ENCODE data around the gene RPTOR.
A peak's percentile ranks its signal among the peaks of the same experiment; 100 is the strongest.

The RPTOR gene

GRCh38 chr17:80591788-80592187 is 47.1 kb downstream of the RPTOR start:
- DNase-seq = no peak

DNA sequence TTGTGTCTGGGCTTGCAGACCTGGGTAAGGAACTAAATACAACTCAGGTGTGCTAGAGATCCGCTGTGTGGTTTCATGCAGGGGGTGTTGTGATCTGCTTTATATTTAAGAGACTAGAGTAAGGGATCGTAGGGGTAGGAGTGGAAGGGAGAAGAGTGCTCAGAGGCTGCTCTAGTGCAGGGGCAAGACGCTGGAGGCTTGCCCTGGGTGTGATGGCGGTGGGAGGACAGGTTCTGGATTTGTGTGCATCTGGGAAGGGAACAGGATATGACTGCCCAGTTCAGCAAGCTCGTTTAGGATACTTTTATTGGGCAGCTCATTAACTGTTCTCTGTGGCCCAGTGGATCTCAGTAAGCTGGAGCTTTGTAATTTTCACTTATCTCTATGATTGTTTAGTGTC is 47.6 kb downstream of the RPTOR start:
- no peak for DNase-seq

DNA sequence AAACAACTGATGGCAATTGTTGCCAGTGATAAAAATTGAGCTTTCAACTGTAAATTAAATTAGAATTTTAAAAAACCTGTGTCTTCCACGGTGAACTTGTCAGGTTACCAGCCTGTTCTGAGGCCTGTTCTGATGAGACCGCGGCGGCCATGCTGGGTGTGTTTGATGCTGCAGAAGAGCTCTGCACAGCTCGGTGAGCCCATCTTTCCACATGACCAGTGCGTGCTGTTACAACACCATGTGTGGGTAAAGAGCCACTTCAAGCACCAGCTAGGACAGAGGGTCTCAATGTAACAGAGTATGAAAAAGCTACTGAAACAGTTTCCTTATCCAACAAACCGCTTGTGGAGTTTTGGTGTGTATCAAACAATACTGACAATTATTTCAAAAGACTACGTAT is 48.5 kb downstream of the RPTOR start:
- DNase-seq = no peak

- DNase-seq = no peak
Observed at GRCh38 chr17:80594431-80595269, 50.0 kb downstream of the RPTOR start.

GRCh38 chr17:80596760-80597608 is 52.3 kb downstream of the RPTOR start:
- DNase-seq = no peak

DNA sequence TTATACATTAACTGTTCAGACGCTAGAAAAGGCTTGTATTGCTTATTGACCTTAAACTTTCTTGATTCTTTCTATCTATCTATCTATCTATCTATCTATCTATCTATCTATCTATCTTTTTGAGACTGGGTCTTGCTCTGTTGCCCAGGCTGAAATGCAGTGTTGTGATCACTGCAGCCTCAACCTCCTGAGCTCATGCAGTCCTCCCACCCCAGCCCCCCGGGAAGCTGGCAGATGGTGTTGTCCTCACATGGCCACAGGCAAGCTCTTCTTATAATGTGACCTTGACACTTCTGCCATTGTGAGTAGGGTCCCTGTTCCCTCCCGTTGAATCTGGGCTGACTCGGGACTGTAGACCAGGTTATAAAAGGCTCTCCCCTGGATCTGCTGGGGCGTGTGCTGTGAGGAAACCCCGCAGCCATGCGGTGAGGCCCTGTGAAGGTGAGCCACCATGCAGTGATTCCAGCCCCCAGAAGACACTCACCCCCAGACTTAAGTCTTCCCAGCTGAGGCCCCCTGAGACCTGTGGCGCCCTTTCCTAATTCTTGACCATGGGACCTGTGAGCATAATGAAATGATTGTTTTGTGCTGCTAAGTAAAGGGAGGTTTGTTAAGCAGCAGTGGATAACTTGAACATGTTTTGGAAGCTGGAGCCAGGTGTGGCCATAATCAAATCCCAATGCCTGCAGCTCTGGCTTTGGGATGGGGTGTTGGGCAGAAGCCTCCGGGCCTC is 54.3 kb downstream of the RPTOR start:
- DNase-seq = no peak

DNA sequence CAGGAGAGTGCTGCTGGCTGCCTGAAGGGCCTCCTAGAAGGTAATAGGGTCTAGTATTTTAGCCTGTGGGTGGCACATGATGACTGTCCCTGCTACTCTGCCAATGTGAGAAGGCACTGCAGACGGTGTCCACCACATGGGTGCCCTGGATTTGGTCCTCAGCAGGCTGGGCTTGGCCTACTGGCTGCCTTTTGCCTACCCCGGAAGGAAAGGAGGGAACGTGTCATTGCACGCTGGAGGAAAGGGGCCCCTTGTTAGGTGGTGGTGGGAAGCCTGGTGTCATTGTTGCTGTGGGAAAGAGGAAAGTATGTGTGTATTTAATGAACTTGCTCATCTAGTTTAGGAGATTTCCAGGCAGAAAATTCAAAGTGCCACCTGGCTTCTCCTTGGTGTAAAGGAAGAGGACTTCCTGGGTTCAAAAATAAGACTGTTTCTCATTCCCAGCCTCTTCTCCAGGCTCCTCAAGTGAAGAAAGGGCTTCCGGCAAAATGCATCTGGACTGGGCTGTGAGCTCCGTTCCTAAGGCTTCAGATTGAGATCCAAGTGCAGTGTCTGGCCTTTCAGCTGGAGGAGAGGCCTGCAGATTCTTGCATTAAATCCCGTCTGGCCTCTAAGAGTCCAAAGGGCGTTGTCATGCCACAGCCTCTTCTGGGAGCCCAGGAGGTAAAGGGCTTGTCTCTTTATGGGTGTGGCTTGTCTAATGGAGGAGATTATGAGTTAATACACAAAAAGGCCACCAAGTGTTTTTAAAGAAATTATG is 55.1 kb downstream of the RPTOR start:
- no peak for DNase-seq

DNA sequence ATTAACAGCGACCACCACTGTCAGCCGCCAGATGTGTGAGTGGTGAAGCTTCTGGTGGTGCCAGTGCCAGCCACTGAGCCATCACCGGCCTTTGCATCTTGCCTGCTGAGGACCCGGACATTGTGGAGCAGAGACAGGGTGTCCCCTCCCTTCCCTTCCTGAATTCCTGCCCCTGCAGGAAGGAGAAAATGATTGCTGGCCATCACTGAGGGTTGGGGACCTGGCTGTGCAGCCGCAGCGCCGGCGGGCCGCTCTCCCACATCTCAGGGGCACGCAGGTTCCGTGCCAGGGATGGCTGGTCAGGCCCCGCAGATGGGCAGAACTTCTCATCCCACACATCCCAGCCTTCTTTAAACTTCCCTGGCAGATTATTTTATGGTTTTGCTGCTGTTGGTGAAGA is 56.5 kb downstream of the RPTOR start:
- no peak for DNase-seq

DNA sequence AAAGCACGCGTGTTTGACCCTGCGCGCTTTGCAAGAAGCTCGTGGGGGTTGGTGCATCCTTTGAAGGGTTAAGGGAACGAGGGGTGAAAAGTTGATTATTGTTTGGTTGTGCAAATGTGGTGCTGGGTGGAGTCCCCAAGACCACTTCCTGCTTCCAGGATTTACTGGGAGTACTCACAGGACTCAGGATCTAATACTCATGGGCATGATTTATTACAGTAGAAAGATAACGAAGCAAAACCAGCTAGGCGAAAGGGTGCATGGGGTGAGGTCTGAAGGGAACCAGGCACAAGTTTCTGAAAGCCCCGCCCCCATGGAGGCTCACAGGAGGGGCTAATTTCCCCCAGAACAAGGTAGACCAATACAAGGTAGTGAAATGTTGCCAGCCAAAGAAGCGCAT is 58.8 kb downstream of the RPTOR start:
- no peak for DNase-seq

DNA sequence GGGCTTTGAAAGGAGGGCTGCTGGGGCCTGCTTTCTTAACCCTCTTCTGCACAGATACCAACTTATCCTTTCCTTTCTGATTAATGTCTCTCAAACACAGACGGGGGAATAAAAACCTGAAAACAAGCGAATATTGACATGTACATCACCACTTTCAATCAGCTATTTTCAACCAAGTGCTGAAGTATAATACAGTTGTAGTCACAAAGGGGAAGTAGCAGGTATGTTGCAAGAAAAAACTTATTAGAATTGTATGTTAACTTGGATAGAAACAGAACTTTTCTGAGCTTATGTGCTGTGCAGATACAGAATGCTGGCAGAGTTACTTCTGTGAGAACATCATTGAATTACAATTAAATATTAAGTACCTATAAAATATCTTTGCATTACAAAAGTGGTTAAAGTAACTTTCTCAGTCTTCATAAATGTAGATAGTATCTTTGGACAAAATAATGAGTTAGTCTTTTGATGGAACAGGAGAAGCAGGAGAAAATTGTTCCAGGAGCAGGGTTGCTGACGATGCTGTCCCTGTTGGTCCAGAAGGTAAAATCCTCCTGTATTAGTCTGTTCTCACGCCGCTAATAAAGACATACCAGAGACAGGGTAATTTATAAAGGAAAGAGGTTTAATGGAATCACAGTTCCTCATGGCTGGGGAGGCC is 59.5 kb downstream of the RPTOR start:
- no peak for DNase-seq

GRCh38 chr17:80604670-80605010 is 60.0 kb downstream of the RPTOR start:
- DNase-seq = no peak

DNA sequence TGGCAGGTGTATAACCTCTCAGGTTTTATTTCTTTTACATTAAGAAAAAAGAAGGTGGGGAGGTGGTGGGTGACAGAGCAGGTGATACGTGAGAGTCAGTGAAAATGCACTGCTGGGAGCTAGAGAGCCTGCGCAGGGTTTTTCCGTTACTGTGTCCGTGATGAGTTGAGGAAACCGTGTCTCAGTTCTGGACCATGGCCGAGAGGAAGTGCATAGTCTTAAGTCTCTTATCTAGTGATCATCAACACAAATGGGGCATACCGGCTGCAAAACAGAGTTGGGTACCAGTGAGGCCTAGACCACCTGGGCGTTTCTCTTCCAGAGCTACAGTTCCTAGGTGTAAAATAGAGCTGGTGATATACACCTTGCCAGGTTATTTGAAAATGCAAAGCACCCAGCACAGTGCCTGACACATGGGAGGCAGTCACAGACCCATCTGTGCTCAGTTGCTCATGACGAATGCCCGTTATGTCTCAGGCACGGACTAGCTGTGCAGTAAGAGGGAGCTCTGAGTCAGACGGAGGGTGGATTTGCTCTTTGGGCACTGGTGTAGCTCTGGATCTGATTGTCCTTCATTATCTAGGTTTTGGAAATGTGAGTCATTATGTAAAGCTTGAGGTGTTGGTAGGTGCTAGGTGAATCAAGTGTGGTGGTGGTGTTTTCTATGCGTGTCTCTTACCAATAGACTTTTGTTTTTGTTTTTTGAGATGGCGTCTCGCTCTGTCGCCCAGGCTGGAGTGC is 60.9 kb downstream of the RPTOR start:
- peak; percentile 53 for DNase-seq

DNA sequence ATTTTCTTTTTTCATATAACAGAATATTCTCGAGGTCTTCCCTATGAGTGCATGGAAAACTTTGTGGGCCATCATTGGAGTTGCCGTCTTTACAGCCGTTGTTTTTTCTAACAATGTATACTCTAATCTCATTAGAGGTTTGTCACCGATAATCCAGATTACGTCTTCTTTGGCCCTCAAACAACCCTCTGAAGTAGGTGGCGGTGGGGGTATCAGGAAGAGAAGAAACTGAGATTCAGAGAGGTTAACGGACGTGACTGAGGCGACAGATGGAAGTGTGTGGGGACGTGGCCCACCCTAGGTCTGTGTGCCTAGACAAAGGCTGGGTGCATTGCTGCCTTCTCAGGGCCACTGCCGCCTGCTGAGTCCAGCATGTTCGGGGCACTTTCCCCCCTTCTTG is 63.7 kb downstream of the RPTOR start:
- no peak for DNase-seq

DNA sequence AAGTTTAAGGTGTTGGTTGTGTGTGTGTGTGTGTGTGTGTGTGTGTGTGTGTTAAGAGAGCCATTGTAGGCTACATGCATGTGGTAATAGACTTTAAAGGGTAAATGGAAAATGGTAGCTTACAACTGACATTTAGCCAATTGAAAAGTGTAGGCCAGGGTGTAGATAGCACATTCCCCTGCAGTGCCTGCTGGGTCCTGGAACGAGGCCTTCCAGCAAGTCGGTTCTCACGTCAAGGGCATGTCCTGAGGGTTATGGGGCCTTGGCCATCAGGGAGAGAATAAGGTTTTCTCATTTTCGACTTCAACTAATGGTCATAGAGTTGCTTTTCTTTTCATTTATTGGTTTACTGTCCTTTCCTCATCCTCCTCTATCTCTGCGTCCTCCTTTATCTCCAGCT is 65.1 kb downstream of the RPTOR start:
- no peak for DNase-seq

- DNase-seq = no peak
Observed at GRCh38 chr17:80611816-80612215, 67.2 kb downstream of the RPTOR start.

DNA sequence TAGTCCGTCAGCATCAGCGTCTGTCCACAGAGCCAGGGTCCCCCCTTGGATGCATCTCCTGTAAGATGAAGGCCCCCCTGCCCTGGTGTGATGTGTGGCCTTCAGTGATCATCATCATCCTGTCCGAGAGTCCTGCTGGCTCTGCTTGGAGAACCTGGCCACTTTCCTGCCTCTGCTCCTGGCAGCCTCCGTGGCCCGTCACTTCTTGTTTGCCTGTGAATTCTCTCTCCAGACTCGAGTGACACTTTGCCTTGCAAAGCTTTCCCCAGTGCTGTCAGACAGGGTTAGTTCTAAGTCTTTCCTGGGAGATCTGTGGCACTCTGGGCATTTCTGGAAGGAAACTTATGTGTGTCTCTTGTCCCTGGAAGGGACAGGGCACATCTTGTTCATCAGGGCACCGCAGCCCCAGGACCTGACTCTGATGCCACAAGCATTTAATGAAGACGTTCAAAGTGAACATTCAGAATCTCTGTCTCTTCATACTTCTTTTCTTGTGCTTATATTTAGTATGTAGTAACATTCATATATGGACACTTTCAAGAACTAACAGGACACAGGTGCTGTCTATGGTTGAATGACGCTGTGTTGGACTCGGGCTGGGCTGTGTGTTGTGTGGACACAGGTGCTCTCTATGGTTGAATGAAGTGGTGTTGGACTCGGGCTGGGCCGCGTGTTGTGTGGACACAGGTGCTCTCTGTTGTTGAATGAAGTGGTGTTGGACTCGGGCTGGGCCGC is 68.5 kb downstream of the RPTOR start:
- DNase-seq = no peak

DNA sequence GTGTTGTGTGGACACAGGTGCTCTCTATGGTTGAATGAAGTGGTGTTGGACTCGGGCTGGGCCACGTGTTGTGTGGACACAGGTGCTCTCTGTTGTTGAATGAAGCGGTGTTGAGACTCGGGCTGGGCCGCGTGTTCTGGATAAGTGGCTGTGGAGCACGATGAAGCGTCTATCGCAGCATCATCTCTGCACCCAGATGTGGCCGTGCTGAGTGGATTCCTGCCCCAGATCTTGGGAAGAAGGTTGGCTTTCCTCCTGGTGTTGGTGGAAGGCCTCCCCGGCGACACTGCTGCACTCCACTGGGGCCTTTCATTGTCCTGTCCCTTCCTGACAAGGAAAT is 69.1 kb downstream of the RPTOR start:
- no peak for DNase-seq

DNA sequence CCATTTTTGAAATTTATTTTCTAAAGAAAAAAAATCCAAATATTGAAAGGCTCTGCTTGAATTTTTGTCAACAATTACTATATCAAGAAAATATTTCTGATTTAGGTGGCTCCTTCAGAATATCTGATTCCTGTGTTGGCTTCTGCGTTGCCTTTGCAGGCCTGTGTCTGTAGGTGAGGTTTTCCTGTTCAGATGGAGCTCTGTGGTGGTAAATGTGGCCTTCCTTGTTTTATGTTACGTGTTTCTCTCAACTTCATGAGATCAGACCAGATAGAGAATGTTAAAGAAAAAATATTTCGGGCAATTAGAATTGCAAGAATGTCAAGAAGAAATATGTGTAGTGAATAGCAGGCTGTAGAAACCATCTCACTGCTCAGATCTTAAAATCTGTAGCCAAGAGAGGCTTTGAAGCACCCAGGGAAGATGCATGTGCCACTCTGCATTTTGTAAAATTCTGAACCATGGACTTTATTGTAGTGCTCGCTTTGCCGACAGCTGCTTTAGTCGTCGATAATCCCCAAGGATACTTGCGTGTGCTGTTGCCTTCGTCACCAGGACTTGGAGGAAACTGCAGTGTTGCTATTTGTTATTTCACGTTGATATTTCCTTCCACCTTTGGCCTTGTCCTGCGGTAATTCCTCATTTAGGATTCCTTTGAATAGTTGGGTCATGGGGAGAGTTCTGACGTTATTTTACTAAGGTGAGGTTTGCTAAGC is 69.9 kb downstream of the RPTOR start:
- no peak for DNase-seq

- DNase-seq = no peak
Observed at GRCh38 chr17:80615376-80615775, 70.7 kb downstream of the RPTOR start.

- DNase-seq = no peak
Observed at GRCh38 chr17:80616705-80617104, 72.1 kb downstream of the RPTOR start.
